Measurements from ENCODE around the gene SAMD13.

DNA sequence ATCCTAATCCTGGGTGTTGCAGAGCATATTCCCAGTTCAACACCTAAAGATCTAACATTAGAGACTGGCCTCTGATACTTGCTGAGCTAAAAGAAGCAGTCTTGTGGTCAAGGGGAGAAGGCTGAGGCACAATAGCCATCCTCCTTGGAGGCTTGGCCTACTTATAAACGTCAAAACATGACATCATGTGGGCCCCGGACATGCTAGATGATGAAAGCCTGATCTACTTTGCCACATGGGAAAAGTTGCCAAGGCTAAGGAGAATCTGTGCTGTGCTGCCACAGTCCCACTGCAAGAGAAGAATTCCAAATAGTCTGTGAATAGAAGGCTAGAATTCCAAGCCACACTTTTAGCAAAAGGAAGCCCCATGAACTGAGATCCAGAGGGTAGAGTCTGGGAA, 43.9 kb upstream of the SAMD13 start:
- no peak for TF ChIP-seq ZNF274 (IDR thresholded peaks at IDR 0.05; ENCODE audit: insufficient read depth, insufficient read length)
- TF ChIP-seq, protein P1, sequence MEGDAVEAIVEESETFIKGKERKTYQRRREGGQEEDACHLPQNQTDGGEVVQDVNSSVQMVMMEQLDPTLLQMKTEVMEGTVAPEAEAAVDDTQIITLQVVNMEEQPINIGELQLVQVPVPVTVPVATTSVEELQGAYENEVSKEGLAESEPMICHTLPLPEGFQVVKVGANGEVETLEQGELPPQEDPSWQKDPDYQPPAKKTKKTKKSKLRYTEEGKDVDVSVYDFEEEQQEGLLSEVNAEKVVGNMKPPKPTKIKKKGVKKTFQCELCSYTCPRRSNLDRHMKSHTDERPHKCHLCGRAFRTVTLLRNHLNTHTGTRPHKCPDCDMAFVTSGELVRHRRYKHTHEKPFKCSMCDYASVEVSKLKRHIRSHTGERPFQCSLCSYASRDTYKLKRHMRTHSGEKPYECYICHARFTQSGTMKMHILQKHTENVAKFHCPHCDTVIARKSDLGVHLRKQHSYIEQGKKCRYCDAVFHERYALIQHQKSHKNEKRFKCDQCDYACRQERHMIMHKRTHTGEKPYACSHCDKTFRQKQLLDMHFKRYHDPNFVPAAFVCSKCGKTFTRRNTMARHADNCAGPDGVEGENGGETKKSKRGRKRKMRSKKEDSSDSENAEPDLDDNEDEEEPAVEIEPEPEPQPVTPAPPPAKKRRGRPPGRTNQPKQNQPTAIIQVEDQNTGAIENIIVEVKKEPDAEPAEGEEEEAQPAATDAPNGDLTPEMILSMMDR (IDR thresholded peaks at IDR 0.05 in 2 of 3, conservative IDR thresholded peaks at IDR 0.05 in 1 of 3; ENCODE audit: control insufficient read depth in 2 of 3, extremely low read depth in 1 of 3, insufficient read depth in 1 of 3, low read depth in 3 of 3, low read length in 3 of 3), result no peak

All from GM12878 (cell line).